HG03066 (cell line): ENCODE results near the gene NDUFB11.

Source experiments
- ATAC-seq: cut with Tn5 transposase; IDR thresholded peaks from one replicate; pipeline ENCODE4 v1.9.1; 2021; ENCODE audit warnings: low read depth; ENCODE audit not compliant: unreplicated experiment

The NDUFB11 gene

DNA sequence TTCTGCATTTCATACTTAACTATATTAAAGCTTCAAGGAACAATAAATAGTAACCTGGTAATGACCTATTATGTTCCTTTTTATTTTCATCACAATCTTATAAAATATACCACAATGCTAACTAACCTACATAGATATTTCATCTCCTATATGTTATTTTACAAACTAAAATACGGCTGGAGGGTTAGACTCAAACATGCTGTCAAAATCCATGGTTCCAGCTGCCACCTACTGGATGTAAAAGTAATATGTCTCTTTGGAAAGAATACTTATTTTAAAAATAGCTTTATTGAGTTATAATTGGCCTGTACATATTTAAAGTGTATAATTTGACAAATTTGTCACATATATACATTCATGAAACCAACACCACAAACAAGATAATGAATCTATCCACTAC is 51.3 kb downstream of the NDUFB11 start:
- ATAC-seq: no peak
